Measurements from ENCODE around the gene C9orf57.
"Not testable (repeated sequence)": the region's sequence is repeated elsewhere in the genome, so short reads cannot be mapped to it uniquely, and the experiment has no call there.

C9orf57 gene

DNA sequence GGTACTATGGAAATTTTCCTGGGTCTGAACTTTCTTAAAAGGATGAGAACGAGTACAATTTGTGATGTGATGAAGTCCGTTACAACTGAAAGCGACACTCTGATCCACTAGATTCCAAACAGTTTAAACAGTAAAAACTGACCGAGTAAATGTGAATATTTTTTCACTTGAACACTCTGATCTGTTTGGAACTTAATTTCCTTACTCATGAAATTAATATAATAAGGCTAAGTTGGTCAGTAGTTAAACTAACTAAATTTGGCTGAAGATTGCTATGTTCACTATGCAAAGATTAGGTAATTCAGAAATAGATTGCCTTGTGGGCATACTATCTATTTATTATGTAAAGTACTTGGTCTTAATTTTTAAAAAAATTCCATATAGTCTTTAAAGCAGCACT is at the start of gene C9orf57:
TSS of gene C9orf57 (minus strand) at position 101 of the 400 bp plus-strand sequence. CDS start 1,282 bp downstream, outside the sequence.
- DNase-seq = no peak

GRCh38 chr9:72102520-72102919 is 42.1 kb upstream of the C9orf57 start:
- no peak for DNase-seq

DNA sequence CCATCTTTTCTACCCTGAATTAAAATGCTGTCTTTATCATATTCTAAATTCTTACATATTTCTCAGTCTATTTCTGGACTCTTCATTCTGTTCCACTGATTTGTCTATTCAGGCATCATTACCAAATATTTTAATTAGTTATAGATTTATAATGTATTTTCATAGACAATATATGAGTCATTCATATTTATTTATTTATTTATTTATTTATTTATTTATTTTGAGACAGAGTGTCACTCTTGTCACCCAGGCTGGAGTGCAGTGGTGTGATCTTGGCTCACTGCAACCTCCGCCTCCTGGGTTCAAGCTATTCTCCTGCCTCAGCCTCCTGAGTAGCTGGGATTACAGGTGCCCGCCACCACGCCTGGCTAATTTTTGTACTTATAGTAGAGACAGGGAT is 35.1 kb upstream of the C9orf57 start:
- DNase-seq = not testable (repeated sequence)

- DNase-seq = no peak
Observed at GRCh38 chr9:72092820-72093219, 32.4 kb upstream of the C9orf57 start.

- DNase-seq = no peak
Observed at GRCh38 chr9:72089451-72090130, 29.2 kb upstream of the C9orf57 start.

DNA sequence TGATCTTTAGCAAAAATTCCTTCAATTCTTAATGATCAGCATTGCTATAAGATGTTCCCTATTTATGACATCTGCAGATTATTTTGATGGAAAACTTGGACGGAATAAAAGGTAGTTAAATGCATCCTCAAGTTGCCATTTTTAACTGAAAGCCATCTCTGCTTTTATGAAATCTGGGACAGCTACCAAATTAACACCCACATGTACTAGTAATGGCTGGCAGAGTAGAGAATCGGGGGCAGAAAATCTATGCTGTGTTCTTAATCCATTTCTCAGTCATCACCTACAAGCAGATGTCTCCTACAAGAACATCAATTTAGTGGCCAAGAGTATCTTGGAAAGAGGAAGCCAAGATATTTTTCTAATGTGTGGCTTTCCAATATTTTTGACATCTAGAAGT is 22.1 kb upstream of the C9orf57 start:
- DNase-seq = no peak

GRCh38 chr9:72074666-72075065 is 14.3 kb upstream of the C9orf57 start:
- not testable (repeated sequence) for DNase-seq

- DNase-seq = no peak
Observed at GRCh38 chr9:72065076-72065475, 4.7 kb upstream of the C9orf57 start.

DNA sequence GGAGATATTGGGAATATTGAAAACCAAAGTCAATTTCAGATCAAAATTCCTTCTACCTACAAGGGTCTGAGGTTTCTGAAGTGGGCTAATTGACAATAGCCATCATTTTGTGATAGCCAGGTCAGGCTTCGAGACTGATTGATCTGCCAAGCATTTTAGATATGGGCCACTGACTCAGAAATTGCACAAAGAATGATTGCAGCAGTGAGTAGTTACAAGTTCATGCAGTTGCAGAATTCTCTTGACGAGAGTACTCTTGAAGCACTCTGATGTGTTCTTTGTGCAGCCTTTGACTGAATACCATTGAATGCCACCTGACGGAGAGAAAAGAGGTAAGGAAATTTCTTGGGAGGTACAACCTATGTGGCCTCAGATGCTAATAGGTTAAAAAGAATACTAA is 8.3 kb downstream of the C9orf57 start:
- DNase-seq = no peak

- no peak for DNase-seq
Observed at GRCh38 chr9:72048850-72049249, 11.6 kb downstream of the C9orf57 start.

DNA sequence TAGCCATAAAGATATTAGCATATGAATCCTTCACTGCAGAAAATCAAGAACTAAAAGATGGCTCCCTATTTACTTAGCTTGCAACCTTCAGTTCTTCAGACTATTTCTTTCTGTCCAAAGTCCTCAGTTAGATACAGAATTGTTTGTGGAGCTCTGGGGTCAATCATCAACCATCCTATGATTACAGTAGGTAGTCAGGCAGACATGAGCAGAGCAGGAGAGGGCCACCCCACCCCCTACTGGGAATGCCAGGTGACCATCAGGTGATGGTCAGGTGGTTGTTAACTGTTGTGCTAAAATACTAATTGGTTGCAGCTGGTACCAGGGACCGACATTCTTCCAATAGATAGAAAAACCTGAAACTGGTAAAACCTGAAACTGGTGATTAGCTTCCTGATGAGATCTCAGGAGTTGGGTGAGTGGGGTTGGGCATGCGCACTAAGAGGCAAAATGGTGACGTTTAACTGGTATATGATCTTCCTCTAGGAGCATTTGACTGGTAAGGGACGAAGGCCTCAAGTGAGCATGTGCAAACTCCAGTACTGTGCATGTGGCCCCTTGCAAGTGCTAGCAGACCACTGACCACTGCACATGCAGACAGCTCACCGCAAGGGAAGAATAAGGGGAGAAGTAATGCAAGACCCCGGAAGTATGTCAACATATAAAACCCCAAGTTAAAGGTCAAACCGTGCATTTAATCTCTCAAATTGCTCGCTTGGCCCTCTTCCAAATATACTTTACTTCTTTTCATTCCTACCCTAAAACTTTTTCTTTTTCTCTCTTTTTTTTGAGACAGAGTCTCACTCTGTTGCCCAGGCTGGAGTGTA is 13.6 kb downstream of the C9orf57 start:
- no peak for DNase-seq

DNA sequence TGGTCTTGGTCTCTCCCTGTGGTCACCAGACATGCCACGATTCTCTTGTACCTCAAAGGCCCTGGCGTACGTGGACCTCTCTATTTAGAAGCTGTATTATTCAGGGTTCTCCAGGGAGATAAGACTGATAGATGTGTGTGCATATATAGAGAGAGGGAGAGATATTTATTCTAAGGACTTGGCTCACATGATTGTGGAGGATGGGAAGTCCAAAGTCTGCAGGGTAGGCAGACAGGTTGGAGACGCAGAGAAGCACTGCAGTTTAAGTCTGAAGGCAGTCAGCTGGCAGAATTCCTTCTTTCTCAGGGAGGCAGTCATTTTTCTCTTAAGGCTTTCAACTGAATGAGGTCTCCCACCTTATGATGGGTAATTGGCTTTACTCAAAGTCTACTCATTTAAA is 16.3 kb downstream of the C9orf57 start:
- DNase-seq = no peak

- no peak for DNase-seq
Observed at GRCh38 chr9:72043576-72043975, 16.8 kb downstream of the C9orf57 start.

- DNase-seq = no peak
Observed at GRCh38 chr9:72042928-72043327, 17.5 kb downstream of the C9orf57 start.

DNA sequence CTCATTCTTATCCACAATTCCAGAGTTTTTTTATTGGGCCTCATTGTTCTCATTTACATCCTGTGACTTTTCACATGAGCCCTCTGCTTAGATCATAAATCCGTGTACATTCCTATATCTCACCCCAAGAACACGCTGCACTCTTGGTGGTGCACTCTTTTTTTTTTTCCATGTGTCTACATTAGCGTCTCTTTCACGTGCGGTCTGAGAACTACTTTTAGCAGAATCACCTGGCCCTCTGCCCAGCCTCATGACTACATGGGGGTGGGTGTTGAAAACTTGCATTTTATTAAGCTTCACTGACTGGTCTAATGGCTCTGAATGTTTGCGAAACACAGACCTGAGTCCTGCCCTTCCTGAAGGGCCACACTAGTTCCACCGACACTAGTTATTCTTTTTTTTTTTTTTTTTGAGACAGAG is 18.6 kb downstream of the C9orf57 start:
- peak in 1 of 2 donors; percentile 9 for DNase-seq

- DNase-seq = no peak
Observed at GRCh38 chr9:72041369-72041768, 19.0 kb downstream of the C9orf57 start.

DNA sequence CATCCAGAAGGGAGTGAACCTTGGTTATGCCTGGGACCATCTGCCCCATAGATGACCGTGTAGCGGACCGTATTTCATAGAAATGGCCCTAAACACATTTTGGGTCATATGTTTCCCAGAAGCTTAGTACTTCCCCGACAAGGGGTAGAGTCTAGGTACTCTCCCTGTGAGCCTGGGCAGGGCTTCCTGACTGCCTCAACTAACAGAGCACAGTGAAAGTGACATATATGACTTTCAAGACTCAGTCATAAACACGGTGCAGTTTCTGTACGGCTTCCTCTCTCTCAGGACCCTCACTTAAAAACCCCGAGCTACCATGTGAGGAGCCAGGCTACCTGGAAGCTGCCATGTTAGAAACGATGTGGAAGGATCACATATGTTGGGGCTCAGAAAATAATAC is 20.9 kb downstream of the C9orf57 start:
- no peak for DNase-seq

GRCh38 chr9:72038890-72039410 is 21.5 kb downstream of the C9orf57 start:
- DNase-seq = peak; percentile 58 to 60

GRCh38 chr9:72038408-72038807 is 22.0 kb downstream of the C9orf57 start:
- DNase-seq = no peak

- no peak for DNase-seq
Observed at GRCh38 chr9:72037571-72037970, 22.8 kb downstream of the C9orf57 start.

GRCh38 chr9:72030767-72031166 is 29.6 kb downstream of the C9orf57 start:
- DNase-seq = no peak

DNA sequence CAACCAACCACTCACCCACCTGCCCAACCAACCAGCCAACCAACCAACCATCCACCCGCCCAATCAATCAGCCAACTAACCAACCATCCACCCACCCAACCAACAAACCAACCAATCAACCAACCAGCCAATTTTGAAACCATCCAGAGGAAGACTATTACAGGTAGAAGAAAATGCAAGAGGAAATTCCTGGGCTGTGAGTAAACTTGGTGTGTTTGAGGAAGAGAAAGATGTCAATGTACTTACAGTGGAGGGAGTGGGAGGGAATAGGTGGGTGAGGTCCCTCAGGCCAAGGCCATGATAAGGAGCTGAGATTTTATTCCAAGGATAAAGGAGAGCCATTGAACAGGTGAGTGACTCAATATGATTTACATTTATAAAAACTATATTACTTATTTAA is 30.4 kb downstream of the C9orf57 start:
- DNase-seq = no peak

DNA sequence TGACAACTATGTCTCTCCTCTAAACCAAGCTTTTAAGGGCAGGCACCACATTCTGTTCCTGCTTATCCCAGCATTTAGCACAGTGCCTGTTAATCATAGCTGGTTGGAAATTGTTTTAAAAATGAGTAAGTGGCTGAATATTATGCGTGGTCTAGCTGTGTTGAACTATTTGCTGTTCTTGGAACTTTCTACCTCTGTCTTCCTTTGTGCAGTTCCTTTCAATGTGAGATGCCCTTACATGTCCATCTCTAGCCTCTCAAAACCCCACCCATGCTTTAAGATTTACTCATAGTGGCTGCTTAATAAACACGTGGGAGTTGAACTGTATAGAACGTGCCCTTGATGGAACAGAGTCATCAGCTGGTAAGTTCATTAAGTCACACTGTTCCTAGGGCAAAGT is 34.5 kb downstream of the C9orf57 start:
- no peak for DNase-seq

DNA sequence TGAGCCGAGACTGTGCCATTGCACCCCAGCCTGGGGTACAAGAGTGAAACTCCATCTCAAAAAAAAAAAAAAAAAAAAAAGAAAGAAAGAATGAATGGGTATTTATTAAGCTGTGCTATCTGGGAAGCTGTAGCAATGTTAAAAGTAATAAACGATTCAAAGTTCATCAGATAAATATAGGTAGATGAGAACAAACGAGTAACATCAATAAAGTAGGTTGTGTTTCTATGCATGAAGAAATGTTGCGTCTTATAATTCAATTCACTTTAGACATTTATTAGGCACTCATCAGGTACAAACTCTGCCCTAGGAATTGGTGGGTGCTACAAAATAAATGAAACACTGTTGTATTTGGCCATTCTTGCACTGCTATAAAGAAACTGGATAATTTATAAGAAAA is 36.8 kb downstream of the C9orf57 start:
- no peak for DNase-seq
